ENCODE measurements around the gene EVA1C.
A peak's percentile ranks its signal among the peaks of the same experiment; 100 is the strongest.
"Not testable (repeated sequence)": the region's sequence is repeated elsewhere in the genome, so short reads cannot be mapped to it uniquely, and the experiment has no call there.

The EVA1C gene

DNA sequence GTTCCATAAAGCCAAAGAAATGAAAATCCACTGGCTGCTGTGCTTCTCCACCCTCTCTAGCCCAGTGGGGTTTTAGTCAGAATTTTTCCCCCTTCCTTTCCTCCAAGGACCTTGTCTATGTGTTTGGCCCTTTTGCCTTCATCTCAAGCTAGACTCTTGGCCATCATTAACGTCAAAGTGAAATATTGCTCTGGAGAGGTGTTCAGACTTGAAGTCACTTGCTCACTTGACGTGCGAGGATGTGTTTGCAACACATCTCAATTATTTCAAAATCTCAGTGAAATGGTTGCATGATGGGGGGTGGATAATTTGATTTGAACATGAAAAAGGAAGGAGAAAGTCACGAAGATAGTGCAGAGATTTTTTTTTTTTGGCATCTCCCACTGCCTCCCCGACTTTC, 13.6 kb downstream of the EVA1C start:
- DNase-seq: no peak

DNA sequence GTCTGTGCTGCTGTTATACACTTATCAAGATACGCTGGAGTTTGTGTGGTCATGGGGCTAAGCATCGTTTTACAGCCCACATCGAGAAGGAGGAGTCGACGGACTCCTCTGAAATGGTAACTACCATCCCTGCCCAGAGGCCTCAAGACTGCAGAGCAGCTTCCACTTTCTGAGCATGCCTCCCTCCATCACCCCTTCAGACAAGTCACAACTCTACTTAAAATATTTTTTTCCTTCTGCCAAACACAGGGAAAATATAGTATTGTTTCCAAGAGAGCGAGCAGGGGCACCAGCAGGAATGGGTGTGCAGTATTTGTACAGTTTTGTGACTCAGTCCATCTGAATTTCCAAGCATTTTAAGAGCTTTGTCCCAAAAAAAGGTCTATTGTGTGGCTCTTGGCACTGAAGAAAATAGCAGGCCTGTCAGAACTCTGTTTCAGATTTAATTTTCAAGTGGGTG, 14.1 kb downstream of the EVA1C start:
- DNase-seq: no peak

DNA sequence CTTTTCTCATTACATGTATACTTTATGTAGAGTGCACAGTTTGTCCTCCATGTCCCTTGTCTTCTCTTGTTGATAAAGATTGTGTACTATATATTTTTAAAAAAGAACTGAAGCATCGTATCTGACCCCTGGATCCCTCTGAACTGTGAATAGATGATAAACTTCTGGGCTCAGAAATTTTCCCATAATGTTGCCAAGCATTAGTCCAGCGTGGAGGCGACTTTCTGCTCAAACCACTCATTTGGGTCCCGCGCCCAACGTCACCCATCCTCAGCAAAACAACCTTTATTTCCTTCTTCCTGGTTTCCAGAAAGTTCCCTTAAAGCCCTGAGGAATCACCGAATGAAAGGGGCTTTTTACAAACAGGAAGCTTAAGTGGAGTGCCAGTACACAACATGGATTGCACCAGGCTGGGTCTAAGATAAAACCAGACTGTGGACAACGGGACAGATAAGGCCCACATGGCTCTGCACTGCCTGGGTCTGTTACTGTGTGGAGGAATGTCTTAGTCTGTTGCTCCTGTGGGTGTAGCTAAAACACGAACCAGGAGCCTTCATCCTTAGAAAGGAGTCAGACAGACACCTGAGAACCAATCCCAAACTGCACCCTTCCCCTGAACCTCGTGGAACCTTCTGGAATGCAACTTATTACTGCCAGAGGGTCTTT, 15.6 kb downstream of the EVA1C start:
- DNase-seq: no peak

DNA sequence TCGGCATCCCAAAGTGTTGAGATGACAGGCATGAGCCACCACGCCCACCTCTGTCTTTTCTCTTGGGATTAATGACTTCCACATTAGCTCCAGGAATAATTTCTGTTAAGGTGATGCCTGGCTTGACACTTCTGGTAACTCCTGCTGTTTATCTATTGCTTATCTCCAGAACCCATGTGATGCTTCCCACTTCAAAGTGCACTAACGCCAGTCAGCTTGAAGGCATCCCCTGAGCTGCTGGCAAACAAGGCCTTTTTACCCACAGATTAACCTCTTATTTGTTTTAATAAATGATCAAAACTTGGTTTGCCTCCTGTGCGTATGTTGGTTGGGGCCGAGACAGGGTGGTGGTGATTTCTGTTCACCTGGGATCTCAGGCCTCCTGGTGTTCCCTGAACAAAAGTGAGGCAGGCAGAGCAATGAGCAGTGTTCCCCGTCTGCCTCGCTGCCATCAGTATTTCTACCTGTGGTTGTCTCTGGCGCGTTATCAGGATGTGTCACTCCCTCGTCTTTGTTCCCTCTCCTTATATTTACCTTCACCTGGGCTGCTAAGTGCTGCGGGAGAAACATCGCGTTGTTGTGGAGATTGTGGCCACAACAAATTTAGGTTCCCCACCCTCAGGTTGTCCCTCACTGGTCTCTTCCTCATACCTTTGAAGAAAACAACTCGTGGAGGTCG, 20.6 kb downstream of the EVA1C start:
- not testable (repeated sequence) for DNase-seq

DNA sequence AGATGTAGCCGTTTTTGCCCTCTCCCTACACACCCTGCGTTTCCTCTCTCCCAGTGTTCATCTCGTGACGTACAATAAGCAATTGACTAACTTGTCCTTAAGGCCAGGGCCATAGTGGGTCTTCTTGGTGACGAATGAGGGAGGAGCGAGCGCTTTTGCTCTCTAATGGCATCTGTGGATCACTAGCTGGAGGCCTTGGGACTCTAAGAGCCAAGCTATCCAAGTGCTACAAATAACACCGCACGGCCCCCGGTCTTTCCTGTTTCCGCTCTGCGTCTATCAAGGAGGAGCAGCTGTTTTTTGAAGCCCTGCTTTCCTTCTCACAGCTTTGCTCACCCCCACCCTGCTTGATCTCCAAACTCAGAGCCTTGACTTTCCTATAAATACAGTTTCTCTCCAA, 25.2 kb downstream of the EVA1C start:
- DNase-seq: no peak

DNA sequence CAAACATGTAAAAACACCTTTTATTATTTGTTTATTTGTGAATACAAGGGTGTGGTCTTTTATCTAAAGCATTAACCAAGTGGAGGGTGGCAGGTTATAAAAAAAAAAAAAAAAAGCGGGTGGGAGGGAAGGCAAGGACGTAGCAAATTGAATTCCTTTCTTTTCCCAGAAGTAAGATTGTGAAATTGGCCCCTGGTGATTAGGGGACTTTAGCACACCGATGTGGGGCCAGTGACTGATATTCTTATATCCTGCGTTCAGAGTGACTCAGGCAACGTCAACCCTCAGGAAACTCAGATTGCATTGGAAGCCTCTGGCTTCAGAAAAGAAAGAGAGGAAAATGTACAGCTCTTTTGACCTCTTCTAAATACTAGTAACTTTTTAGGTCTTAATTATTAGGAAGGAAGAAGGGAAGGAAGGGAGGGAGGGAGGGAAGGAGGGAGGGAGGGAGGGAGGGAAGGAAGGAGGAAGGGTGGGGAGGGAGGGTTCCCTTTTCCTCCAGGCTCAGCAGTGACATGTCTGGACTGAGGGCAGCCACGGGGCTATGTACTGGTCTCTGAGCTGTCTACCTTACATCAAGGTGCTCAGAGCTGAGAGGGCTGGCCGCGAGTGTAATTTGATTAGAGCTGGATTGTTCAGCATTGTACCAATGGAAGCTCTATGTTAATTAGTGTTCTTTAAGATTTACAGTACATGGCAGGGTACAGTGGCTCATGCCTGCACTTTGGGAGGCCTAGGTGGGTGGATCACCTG, 30.2 kb downstream of the EVA1C start:
- no peak for DNase-seq

DNA sequence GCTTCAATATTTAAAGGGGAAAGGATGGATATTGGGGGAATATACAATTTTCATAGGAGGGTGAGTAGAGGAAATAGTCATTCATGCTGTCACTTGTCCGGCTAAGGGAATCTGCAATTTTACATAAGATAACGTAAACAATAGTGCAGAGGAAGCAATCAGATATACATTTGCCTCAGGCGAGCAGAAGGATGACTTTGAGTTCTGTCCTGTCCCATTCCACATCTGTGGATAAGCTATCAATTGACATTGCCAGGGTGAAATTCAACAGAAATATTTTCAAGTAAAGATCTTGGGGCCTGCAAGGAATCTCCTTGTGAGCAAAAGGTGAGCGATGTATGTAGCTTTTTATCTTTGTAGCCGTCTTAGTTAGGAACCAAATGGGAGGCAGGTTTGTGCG, 32.6 kb downstream of the EVA1C start:
- DNase-seq: no peak

DNA sequence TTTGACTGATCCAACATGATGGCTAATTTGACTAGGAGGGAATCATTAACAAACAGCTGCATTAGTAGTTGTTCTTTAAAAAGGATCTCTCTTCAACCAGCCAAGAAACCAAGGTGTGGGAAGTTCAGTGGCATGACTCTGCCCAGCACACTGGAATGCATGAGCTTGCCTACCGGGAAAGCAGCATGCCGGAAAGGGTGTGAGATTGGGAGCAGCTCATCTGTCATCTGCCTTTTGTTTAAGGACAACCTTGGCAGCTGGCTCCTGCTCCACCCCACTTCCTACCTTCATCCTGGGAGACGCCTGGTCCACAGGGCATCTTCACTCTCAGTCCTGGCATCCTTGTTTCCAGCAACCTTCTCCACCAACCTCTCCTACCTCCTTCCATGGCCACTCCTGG, 33.9 kb downstream of the EVA1C start:
- not testable (repeated sequence) for DNase-seq

DNA sequence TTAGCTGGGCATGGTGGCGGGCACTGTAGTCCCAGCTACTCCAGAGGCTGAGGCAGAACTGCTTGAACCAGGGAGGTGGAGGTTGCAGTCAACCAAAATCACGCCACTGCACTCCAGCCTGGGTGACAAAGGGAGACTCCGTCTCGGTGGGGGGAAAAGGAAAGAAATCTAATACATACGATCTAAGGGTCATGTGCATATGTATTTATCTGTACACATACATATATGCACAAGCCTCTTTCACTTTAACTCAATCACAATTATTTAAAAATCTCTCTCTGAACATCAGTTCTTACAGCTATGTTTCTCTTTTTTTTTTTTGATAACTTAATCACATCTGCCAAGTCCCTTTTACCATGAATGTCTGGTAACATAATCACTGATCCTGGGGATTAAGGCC, 34.7 kb downstream of the EVA1C start:
- no peak for DNase-seq

DNA sequence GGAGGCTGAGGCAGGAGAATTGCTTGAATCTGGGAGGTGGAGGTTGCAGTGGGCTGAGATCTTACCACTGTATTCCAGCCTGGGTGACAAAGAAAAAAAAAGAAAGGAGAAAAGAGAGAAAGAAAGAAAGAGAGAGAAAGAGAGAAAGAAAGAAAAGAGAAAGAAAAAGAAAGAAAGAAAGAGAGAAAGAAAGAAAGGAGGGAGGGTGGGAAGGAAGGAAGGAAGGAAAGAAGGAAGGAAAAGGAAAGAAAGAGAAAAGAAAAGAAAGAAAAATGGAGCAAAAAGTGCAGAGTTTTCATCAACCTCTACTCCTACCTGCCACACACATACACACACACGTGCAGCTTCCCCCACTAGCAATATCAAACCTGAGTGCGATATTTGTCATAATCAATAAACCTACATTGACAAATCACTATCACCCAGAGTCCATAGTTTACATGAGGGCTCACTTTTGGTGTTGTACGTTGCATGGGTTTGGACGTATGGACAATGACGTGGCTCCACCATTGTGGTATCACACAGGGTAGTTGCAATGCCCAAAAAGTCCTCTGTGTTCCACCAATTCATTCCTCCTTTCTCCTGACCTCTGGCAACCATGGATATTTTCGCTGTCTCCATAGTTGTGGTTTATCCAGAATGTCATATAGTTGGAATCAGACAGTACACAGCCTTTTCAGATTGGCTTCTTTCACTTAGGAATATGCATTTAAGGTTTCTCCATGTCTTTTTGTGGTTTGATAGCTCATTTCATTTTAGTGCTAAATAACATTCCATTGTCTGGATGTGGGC, 36.5 kb downstream of the EVA1C start:
- DNase-seq: no peak

DNA sequence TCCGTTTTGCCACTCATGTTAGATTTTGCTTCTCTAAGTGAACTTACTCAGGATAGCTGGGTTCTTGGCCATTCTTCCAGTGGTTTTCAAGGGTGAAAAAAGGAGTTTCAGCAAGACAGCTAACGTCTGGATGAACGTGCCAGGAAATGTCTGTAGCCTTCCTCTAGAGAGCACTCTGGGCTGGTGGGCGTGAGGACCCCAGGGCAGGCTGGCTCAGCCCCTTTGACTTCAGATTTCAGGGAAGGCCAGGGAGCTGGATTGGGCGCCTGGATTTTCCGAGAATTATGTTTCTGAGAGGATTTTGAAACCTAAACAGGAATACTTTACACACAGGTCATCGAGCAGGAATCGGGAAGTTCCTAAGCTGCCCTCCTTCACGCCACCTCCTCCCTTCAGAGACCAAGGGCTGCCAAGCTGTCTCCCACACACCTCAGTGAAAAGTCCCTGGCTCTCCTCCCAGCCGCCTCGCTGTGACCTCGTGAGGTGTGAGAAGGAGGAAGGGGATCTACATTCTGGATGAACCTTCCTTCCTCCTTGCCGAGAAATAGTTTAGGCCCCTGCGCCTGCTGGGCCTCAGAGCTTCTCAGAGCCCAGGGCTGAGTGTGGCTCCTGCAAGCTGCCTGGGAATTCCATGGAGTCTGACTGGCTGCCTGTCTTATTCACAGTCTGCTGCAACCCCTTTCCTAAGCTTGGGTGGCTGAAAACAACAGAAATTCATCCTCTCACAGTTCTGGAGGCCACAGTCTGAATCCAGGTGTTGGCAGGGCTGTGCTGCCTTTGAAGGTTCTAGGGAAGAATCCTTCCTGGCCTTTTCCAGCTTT, 38.6 kb downstream of the EVA1C start:
- DNase-seq: not testable (repeated sequence)

DNA sequence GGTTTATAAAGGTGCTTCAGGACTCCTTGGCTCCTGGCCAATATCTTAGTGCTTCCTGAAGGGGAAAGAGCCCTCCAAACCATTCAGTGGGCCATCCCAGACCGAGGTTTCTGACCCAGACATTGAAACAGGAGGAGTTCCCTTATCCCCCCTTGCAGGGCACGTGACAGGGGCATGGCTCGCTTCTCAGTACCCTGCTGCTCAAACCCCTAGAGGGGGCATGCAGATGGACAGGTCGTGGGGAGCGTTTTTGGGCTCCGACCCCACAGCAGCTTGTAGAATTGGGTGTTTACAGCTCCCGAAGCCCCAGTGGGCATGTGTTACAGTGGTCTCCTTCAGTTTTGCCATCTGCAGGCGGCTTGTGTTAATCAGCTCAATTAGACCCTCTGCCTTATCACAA, 39.7 kb downstream of the EVA1C start:
- peak; percentile 85 for DNase-seq

DNA sequence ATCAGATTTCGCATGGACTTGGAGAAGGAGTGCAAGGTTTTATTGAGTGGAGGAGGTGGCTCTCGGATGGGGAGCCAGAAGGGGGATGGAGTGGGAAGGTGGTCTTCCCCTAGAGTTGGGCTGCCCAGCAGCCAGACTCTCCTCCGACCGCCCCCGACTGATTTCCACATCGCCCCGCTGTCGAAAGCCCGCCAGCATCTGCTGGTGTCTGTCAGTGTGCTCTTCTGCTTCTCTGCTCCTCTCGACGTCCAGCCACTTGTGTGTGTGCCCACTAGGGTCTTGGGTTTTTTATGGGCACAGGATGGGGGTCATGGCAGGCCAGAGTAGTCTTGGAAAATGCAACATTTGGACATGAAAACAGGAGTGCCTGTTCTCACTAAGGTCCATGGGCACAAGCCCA, 40.1 kb downstream of the EVA1C start:
- DNase-seq: no peak

DNA sequence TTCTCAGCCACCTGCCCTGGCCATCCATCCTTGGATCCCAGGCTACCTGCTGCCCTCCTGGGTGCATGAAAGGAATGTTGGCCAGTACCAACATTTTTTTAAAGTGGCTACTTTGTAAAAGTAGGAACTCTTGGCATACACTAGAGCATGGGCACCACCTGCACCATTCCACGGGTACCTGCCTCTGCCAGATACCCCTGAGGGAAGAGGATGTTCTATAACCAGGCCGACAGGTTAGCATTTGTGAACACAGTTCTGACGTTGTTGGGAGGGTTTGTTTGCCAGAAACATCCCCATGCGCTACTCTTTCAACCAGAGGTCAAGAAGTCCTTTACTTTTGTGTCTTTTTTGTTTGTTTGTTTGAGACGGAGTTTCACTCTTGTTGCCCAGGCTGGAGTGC, 43.0 kb downstream of the EVA1C start:
- no peak for DNase-seq

DNA sequence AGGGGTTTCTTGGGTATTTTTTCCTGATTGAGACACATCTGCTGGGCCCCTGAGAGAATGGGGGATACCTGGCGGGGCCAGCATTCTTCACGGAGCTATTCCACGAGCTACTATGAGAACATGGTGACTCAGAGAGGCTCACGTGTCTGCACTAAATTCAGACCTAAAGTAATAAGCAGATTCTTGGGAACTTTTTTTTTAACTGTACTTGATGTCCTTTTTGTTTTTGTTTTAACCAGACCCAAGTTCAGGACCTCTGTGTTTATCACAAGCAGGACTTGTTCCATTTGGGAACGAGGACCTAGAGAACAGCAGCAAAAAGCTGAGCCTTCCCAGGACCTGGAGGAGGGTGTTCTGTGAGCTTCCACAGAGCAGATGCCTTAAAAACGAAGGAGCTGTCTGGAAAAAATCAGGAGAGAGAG, 44.0 kb downstream of the EVA1C start:
- no peak for DNase-seq

DNA sequence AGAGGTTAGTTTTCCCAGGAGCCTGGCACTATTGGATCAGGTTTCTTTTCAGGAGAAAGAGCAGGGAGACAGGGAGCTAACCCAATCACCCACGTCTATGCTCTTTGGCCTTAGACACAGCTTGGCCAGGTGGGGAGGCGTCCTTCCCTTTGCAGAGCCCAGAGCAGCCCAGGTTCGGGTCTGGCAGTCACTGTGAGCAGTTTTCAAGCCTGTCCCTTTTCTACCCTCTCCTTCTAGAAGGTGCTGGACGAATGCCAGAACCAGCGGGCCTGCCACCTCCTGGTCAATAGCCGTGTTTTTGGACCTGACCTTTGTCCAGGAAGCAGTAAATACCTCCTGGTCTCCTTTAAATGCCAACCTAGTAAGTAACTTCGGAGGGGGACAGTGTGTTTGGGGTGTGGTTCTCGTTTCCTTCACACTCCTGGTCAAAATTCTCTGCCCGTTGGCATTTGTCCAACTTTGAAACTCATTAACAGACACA, 44.9 kb downstream of the EVA1C start:
- no peak for DNase-seq

DNA sequence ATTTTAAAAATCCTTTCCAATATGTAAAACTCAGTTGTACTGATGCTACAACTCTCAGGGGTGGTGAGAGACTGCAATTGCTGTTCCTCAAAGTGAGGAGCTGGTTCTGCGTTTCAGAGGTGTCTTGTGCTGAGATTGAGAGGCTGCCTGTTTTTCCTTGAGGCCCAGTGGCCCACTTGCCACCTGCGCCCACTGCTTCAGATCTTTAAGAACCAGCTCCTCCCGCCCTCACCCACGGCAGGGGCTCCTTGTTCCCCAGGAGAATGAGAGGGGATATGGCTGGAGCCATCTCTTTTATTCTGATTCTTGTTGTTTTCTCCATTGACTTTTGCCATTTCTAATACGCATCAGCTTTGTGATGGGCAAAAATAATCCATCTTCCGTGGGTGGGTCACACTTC, 45.5 kb downstream of the EVA1C start:
- no peak for DNase-seq

DNA sequence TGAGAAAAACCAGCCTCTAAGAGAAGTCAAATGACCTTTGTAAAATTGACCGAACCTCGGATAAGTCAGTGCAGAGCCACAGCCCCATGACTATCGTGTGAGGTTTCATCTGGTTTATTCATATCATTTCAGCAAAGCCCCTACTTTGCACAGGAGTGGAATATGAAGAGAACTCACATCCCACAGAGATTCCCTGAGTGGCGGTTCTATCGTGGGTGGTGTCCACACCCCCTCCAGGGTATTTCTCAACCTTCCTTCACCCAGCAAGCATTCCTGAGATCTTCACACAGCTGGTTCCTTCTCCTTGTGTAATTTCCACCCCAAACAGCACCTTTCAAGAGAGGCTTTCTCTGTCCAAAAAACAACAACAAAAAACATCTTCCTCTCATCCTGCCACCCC, 47.5 kb downstream of the EVA1C start:
- DNase-seq: no peak

DNA sequence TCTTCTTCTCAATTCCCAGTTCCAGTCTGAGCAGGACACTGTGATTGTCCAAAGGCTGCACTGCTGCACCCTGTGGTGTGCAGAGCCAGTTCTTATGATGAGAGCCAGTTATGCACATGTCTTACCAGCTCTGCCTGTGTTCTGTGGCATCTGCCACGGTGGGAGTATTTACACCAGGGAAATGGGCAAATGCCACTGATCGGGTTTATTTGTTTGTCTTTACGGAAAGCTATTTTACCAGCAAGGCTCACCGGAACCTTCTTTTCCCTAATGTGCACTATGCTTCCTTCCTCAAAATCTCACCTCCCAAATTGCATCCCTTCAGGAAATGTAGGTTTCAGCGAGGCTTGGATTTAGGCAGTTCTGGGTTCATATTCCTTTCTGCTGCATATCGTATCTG, 49.0 kb downstream of the EVA1C start:
- no peak for DNase-seq

DNA sequence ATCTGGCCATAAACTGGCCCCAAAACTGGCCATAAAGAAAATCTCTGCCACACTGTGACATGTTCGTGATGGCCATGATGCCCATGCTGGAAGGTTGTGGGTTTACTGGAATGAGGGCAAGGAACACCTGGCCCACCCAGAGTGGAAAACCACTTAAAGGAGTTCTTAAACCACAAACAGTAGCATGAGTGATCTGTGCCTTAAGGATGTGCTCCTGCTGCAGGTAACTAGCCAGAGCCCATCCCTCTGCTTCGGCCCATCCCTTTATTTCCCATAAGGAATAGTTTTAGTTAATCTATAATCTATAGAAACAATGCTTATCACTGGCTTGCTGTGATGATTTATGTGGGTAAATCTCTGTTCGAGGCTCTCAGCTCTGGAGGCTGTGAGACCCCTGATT, 50.1 kb downstream of the EVA1C start:
- not testable (repeated sequence) for DNase-seq

DNA sequence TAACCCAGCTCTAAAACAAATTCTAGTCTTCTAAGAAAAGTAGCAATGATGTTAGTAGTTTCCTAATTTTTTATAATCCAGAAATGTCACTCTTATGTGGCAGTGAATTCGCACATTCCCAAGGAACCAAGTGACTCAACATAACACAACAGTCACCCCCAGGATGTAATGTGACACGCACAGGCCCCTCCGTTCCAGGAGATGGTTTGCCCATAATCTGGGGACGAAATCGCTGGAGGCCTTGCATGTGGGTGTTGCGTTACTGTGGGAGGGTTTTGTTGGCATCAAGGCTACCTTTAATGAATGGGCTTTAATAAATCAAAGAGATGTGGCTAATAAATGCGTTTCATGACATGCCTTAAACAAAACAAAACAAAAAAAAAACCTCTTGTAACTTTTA, 50.9 kb downstream of the EVA1C start:
- no peak for DNase-seq

DNA sequence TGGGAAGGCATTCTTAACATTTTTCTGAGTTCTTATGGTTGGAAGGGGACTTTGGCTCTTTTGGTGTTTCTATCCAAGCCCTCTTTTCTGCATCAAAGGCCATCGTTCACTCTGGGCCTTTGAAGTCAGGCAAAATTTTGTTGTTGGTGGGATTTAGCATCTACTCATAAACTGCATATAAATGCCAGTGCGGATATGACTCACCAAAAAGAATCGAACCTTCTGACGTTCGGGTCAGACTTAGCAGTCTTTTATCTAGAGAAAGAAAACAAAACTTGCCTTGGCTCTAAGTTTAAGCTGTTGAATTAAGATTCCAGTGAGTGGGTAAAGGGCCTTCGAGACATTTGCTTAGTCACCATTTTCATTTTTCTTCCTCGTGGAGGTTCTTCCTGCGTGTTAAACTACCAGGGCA, 51.4 kb downstream of the EVA1C start:
- no peak for DNase-seq

Measured in NCI-H82 (cell line).